ENCODE results near the gene IRF4.

GRCh38 chr6:397604-398003 lies 6.1 kb downstream of the IRF4 start:
- TF ChIP-seq CTCF (conservative IDR thresholded peaks at IDR 0.05; ENCODE audit: low read depth, low read length) = no peak
- no peak for TF ChIP-seq EZH2 (IDR thresholded peaks at IDR 0.05; ENCODE audit: borderline replicate concordance, low read depth, low read length, poor library complexity, severe bottlenecking)

Measured in A673 (cell line).